ENCODE data around the gene SLC26A2. TPM values are rescaled to one million over a fixed set of nuclear protein-coding genes. Genes with fewer than 3 reads are reported as not detected.
A peak's percentile ranks its signal among the peaks of the same experiment; 100 is the strongest.

Gene SLC26A2
- total and polyA plus RNA-seq, 4 donors, result 5.8 to 25.6 (median 14.1) TPM

- 97 to 98% methylated on average over 5 of the region's 5 CpGs for WGBS, 2 donors
- H3K9ac ChIP-seq (ENCODE audit: insufficient read depth in 1 of 2, low read length in 2 of 2), result no peak overlapping the region
- H3K4me1 ChIP-seq (ENCODE audit: control insufficient read depth in 5 of 5, insufficient read depth in 5 of 5, low read length in 5 of 5), result peaks cover 5 to 14% (median 6%) of the 10 kb centered on the region in 5 donors
- no peaks in the 10 kb centered on the region for H3K9me3 ChIP-seq (ENCODE audit: control insufficient read depth in 4 of 4, insufficient read depth in 3 of 4, low read length in 3 of 4)
- no peak for TF ChIP-seq CTCF (IDR thresholded peaks at IDR 0.05; ENCODE audit: control extremely low read depth, extremely low read depth)
- H3K36me3 ChIP-seq (ENCODE audit: control insufficient read depth in 4 of 4, insufficient read depth in 4 of 4, low read length in 4 of 4), result no peaks in the 10 kb centered on the region
- peak overlapping the region; percentile 7 for H3K4me3 ChIP-seq
- DNase-seq (no peak), ATAC-seq (ENCODE audit: insufficient read depth, low FRiP score) (no peak)
- no peak overlapping the region for H3K27ac ChIP-seq (ENCODE audit: low read depth in 1 of 2, low read length in 1 of 2)
- H3K27me3 ChIP-seq (ENCODE audit: control insufficient read depth in 3 of 3, insufficient read depth in 3 of 3, low read length in 2 of 3), result no peaks in the 10 kb centered on the region
Observed at GRCh38 chr5:149962601-149963300, 2.2 kb downstream of the SLC26A2 start.

GRCh38 chr5:149963729-149964128 lies 3.2 kb downstream of the SLC26A2 start:
- ATAC-seq (ENCODE audit: insufficient read depth, low FRiP score), result no peak
- H3K9ac ChIP-seq (ENCODE audit: insufficient read depth in 1 of 2, low read length in 2 of 2), result no peak overlapping the region
- WGBS, 2 donors, result 97 to 100% methylated on average over 3 of the region's 3 CpGs

GRCh38 chr5:149966946-149967345 lies 6.4 kb downstream of the SLC26A2 start:
- ATAC-seq (ENCODE audit: insufficient read depth, low FRiP score) (no peak), DNase-seq (no peak)
- no peaks in the 10 kb centered on the region for H3K9me3 ChIP-seq (ENCODE audit: control insufficient read depth in 4 of 4, insufficient read depth in 3 of 4, low read length in 3 of 4)
- H3K9ac ChIP-seq (ENCODE audit: insufficient read depth in 1 of 2, low read length in 2 of 2), result no peak overlapping the region
- no peak overlapping the region for H3K4me3 ChIP-seq
- no peak overlapping the region for H3K27ac ChIP-seq (ENCODE audit: low read depth in 1 of 2, low read length in 1 of 2)
- 90 to 91% methylated on average over 3 of the region's 3 CpGs for WGBS, 2 donors
- H3K4me1 ChIP-seq (ENCODE audit: control insufficient read depth in 5 of 5, insufficient read depth in 5 of 5, low read length in 5 of 5), result peaks cover 0 to 4% (median 0%) of the 10 kb centered on the region in 5 donors
- H3K27me3 ChIP-seq (ENCODE audit: control insufficient read depth in 3 of 3, insufficient read depth in 3 of 3, low read length in 2 of 3), result no peaks in the 10 kb centered on the region
- TF ChIP-seq CTCF (IDR thresholded peaks at IDR 0.05; ENCODE audit: control extremely low read depth, extremely low read depth), result no peak
- peaks cover 0 to 3% (median 0%) of the 10 kb centered on the region in 4 donors for H3K36me3 ChIP-seq (ENCODE audit: control insufficient read depth in 4 of 4, insufficient read depth in 4 of 4, low read length in 4 of 4)

More at GRCh38 chr5:149963729-149964128, 3.2 kb downstream of the SLC26A2 start:
- H3K27me3 ChIP-seq (ENCODE audit: control insufficient read depth in 3 of 3, insufficient read depth in 3 of 3, low read length in 2 of 3), result no peaks in the 10 kb centered on the region
- H3K4me3 ChIP-seq, result no peak overlapping the region
- peaks cover 0 to 2% (median 0%) of the 10 kb centered on the region in 4 donors for H3K36me3 ChIP-seq (ENCODE audit: control insufficient read depth in 4 of 4, insufficient read depth in 4 of 4, low read length in 4 of 4)
- DNase-seq, result no peak
- H3K9me3 ChIP-seq (ENCODE audit: control insufficient read depth in 4 of 4, insufficient read depth in 3 of 4, low read length in 3 of 4), result no peaks in the 10 kb centered on the region
- peaks cover 5 to 14% (median 6%) of the 10 kb centered on the region in 5 donors for H3K4me1 ChIP-seq (ENCODE audit: control insufficient read depth in 5 of 5, insufficient read depth in 5 of 5, low read length in 5 of 5)
- no peak overlapping the region for H3K27ac ChIP-seq (ENCODE audit: low read depth in 1 of 2, low read length in 1 of 2)
- TF ChIP-seq CTCF (IDR thresholded peaks at IDR 0.05; ENCODE audit: control extremely low read depth, extremely low read depth), result no peak

Data from lung (tissue), 12 donors.